GM13977 (cell line): Measurements from ENCODE around the gene ALPI.

Experiments used
- DNase-seq: peaks from one replicate; pipeline ENCODE4 v3.0.0; 2012; ENCODE audit warnings: low spot score
- in situ Hi-C: fragments of 300-500 bp; cut with MboI; formaldehyde crosslinking; loops from one replicate; pipeline ENCODE4 v1.12.0; 2022; ENCODE audit warnings: low sequenced_read_pairs, low pct_unique_long_range_greater_than_20kb, mixed read lengths, inconsistent platforms; ENCODE audit not compliant: unreplicated experiment
- TF ChIP-seq, protein P1 (sequence below): IDR thresholded peaks from 2 replicates; pipeline ENCODE4 v1.5.1; 2012; ENCODE audit warnings: mild to moderate bottlenecking, control low read depth; ENCODE audit not compliant: insufficient read depth; ENCODE audit errors: extremely low read depth, missing control alignments

Gene ALPI

DNA sequence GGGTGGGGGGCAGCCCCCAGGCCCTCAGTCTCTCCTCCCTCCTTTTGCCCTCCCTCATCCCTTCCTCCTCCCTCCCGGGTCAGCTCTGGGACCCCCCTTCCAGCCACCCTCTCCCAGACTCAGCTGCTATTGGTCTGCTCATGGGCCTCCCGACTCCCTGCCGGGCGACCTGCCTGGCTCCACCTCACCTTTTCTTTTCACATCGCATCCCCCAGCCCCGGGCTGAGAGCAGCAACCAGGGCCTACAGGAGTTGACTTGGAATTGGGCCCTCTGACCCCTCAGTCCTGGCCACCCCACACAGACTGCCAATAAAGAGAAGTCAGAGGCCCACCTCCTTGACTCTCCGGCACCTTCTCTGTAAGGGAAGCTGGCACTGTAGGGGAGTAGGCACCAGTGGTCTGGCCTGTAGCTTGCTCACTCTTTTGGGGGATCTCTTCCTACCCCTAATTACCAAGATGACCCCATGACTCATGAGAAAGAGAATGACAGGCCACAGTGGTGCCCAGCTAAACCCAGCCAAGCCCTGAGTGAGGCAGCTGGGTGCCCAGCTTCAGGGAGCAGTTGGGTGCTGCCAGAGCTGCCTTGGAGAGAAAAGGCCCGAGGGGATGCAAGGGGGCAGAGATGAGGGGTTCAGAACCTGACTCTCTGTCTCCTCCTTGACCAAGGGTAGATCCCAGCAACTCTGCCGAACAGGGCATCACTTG is 33.7 kb downstream of the ALPI start:
- DNase-seq, result no peak
- in situ Hi-C loops, result no loop called here
- TF ChIP-seq, protein P1, sequence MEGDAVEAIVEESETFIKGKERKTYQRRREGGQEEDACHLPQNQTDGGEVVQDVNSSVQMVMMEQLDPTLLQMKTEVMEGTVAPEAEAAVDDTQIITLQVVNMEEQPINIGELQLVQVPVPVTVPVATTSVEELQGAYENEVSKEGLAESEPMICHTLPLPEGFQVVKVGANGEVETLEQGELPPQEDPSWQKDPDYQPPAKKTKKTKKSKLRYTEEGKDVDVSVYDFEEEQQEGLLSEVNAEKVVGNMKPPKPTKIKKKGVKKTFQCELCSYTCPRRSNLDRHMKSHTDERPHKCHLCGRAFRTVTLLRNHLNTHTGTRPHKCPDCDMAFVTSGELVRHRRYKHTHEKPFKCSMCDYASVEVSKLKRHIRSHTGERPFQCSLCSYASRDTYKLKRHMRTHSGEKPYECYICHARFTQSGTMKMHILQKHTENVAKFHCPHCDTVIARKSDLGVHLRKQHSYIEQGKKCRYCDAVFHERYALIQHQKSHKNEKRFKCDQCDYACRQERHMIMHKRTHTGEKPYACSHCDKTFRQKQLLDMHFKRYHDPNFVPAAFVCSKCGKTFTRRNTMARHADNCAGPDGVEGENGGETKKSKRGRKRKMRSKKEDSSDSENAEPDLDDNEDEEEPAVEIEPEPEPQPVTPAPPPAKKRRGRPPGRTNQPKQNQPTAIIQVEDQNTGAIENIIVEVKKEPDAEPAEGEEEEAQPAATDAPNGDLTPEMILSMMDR, result no peak

DNA sequence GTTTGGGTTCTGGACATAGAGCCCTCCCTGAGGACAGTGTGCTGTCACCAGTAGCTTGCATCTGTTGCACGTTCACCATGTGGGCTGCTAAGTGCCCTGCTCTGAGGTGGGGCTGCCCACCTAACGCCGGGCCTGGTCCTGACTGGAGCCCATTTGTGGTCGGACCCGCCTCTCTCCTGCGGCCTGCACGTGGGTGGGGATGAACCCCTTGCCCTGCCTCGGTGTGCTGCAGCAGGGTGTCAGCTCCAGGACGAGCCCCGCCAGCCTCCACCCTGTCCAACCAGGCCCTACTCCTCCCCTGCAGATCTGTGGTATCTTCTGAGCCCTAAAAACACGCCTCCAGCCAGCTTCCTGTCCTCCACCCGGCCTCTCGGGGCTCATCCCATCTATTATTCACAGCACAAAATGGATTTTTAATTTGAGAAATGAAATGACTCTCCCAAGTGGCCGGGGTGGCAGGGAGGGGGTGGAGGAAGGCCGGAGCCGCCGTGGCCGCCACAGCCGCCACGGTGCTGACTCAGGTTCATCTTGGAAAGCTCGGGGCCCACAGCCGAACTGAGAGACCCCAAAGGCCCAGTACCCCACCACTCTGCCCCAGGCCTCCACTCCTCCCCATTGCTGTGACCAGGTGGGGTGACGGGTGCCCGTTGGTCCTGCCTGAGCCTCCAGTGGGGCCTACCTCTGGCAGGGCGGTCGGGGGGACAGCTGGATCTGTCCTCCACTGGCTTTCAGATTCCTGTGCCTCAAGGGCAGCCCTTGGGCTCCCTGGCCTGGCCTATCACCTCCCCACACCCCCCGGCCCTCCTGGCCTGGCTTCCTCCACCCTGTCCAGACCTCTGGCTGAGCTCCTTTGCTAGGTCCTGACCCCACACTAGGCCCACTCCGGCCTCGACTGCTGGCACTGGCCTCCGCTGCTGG is 34.5 kb downstream of the ALPI start:
- in situ Hi-C loops, result no loop called here
- DNase-seq, result no peak
- TF ChIP-seq, protein P1, result no peak

DNA sequence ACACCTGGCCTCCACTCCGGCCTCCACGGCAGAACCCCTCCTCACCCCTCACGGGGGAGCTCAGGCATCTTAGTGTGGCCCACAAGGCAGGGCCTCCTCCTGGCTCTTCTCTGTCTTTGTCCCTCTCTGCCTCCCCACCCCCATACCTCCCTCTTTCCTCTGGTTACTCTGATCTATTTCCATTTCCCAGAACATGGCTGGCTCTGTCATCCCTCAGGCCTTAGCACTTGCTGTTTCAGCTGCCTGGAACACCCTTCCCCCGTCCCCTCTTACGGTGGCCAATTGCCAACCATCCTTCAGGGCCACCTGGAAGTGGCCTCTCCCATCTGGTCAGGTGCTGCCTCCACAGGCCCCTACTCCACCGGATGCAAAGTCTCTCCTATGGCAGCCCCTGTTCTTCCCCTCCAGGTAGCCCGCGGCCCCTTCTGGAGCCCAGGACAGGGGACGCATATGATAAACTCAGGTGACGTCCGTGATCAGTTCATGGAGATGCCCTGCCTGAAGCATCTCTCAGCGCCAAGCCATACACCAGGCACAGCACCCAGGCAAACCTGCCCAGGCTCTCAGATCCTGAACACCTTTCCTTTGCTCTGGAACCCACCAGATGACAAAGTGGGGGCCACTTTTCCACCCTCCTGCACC is 35.3 kb downstream of the ALPI start:
- in situ Hi-C loops, result no loop called here
- TF ChIP-seq, protein P1, result no peak
- no peak for DNase-seq

DNA sequence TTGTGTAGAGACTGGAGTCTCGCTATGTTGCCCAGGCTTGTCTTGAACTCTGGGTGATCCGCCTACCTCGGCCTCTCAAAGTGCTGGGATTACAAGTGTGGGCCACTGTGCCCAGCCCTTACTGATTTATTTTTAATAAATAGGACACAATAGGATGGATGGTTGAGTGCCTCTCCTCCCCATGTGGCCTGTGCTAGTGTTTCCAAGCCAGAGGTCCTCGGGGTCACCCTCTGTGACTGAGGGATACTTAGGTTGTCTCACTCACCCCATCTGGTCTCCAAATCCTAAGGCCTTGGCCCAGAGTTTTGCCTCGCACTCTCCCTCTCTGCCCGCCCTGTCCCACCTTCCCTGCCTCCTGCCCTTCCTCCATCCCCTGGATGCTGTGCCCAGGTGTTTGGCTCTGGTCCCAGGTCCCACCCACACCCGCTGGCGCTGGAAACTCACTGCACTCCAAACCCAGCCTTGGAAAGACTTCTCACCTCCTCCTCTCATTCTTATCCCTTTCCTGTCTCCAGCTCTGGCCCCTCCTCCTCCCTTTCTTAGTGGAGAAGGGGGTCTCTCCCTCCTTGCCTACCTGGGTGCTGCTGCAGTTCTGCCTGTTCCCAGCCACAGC is 36.4 kb downstream of the ALPI start:
- TF ChIP-seq, protein P1, result no peak
- no peak for DNase-seq
- in situ Hi-C loops, result no loop called here

DNA sequence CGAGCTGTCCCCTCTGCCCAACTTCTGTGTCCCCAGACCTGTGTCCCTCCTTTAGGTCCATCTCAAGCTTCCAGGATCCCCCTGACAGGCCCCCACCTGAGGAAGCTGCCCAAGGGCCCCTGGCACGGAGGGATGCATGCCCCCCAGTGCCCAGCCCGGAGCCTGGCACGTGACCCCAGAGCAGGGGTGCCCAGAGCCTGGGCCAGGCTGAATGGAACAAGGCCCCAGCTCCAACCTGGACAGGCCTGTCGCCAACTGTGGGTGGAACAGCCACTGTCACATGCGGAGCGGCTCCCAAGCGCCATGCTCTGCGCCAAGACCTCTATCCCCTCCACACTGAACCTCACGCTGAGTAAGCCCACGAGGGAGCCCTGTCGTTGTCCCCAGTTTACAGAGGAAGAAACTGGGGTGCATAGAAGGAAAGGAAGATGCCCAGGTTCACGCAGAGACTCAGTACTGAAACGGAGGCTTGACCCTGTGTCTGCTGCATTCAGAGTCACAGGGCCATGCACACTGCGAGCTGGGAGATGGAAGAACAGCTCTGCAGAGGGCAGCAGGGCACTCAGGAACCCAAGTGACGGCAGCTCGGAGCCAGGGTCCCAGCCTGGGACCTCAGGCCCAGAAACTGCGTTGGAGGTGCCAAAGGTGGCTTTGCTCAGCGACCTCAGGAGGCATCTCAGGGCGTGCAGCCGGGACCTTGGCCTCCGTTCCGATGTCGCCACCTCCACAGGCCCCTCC is 37.2 kb downstream of the ALPI start:
- TF ChIP-seq, protein P1, result no peak
- DNase-seq, result no peak
- in situ Hi-C loops, result no loop called here
